Activated CD4-positive, CD25-positive, alpha-beta regulatory T cell (primary cell): ENCODE results near the gene SPG21.
"Not testable (repeated sequence)": the region's sequence is repeated elsewhere in the genome, so short reads cannot be mapped to it uniquely, and the experiment has no call there.

Experiments
- DNase-seq, 4 experiments: peaks; one replicate each; lab custom pipeline; 2025; lab: John Stamatoyannopoulos, UW

Gene SPG21, protein sequence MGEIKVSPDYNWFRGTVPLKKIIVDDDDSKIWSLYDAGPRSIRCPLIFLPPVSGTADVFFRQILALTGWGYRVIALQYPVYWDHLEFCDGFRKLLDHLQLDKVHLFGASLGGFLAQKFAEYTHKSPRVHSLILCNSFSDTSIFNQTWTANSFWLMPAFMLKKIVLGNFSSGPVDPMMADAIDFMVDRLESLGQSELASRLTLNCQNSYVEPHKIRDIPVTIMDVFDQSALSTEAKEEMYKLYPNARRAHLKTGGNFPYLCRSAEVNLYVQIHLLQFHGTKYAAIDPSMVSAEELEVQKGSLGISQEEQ

DNA sequence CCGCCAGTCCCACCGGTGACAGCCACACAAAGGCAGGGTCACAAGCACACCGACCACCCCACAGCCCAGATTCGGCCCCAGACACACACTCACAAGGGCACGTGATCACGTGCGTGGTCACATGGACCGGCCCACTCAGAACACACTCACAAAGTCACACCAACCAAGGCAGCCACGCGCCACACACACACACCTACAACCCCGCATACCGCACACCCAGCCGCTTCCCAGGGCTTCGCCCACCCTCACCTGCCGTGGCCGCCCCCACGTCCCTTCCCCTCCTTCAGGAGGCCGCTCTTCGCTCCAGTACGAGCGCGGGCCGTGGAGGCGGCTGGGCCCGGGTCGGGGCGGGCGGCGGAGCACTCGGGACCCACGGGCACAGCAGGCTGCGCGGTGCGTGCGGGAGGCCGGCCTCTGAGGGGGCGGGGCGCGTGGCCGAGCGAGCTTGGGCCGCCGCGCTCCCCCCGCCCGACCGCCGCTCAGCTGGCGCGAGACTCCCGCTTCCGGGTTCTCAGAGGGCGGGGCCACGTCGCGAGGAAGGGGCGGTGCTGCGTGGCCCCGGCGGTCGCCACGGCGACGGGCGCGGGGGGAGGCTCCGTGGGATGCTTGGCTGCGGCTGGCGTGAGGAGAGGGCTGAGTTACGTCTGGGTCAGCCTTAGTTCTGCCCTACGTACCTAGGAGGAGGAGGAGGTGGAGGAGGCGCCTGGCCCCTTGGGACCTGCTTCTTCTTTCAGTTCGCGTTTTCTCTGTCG lies at the start of gene SPG21:
Gene SPG21 (minus strand): TSS at position 499 of the 752 bp plus-strand sequence. CDS start 6,345 bp downstream, outside the sequence.
- peak; percentile 81 to 86 (median 83) for DNase-seq

DNA sequence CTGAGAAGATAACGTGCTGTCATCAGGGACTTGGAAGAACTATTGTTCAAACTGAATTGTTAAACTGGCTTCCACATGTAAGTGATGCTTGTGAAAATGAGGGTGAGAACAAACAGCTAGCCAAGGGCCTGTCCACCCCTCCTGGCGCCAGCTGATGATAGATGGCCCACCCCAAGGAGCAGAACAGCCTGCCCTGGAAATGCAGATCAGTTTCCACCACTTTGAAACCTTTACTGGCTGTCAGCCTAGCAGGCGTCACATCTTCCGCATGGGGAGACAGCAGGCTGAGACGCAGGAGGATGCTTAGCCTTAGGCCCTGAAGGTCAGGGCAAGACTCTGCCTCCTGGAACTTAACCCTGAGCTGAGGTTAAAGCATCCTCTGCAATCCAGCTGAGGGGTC lies 49.1 kb upstream of the SPG21 start:
- no peak for DNase-seq

DNA sequence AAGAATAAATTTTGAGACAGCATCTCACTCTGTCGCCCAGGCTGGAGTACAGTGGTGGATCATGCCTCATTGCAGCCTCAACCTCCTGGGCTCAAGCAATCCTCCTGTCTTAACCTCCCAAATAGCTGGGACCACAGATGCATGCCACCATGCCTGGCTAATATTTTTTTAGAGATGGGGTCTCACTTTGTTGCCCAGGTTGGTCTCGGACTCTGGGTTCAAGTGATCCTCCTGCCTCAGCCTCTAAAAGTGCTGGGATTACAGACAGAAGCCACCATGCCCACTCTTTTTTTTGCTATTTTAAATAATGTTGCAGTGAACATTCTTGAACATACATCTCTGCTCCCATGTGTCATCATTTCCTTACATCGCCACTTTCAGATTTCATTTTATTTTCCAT lies 48.7 kb upstream of the SPG21 start:
- DNase-seq, result no peak

DNA sequence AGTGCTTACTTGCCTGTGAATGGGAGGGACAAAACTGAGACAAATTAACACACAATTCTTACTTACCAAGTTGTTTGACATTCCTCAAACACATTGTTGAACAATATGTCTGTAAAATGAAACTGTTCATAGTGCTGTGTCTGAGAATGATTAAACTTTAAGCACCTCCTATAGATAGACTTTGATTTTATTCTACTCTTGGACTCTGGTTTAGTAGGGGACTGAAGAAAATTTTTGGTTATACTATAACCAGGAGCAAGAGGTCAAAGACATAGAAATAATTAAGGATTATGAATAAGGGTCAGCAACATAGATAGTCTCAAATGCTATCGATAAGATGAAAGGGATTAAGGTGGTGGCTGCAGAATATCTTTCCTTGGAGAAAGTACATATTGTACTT lies 47.6 kb upstream of the SPG21 start:
- DNase-seq, result no peak

DNA sequence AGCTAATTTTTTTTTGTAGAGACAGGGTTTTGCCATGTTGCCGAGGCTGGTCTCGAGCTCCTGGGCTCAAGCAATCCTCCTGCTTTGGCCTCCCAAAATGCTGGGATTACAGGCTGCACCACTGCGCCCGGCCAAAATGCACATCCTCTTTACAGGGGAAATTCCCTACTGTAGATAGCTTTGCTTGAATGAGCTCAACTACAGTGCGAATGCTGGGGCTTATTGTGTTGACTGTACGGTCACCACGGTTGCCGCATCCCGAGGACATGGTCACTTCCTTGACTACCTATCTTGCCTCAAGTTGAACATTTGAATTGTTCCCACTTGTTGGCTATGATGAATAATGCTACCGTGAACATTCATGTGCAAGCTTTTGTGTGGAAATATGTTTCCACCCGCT lies 45.0 kb upstream of the SPG21 start:
- DNase-seq, result no peak

DNA sequence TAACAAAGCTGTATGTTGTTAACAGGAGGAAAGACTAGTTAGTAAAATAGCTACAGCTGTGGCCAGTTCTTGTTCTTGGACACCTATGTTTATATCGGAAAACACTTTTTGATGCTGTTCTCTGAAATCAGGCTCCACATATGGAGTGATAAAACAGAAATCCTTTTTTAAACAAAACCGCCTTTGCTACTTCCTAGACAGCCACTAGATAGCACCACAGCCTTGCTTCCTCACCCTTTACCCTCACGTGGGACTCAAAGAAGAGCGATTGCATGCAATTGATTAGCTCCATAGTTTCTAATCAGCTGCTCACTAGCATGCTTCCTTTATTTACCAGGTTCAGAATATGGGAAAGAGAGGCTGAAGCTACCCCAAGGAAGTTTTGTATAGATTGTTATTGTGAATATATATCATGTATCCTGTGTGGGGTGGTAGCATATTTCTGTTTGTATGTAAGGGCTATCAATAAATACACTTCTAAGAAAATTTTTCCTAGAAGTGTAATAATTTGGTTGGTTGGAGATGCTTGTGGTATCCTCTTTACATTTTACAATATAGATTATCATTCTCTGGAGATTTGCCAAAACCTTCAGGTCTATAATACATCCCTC lies 44.0 kb upstream of the SPG21 start:
- DNase-seq, result no peak

DNA sequence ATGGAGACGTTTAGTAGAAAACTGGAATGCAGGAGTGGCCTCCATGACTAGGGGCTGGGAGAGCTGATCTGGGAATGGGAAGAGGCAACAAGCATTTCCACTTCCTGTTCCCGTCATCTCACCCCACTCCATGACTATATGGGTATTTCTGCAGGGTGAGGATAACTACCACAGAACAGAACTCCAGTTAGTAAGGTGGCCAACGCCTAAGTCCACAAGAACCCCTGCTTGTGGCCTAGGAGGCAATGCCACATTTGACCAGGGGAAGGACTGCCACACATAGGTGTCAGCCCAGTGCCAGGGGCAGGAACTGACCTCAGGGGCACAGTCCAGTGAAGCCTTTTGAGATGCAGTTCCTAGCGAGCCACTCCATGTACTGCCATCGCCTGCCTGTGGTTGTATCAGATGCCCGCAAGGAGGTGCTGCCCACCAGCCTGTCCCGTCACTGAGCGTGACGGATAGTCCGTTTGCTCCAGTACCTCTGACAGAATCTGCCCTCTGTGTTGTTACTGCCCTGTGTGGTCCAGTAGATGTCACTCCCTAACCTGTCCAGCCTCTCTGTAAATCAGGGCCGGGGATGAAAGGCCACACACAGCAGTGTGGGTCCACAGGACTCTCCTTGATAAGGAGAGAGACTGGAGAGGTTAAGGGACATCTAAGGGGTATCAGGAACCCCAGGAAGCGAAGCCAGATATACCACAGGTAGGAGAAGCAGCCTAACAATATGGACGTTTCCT lies 43.3 kb upstream of the SPG21 start:
- peak in 2 of 4 experiments; percentile 7 to 8 for DNase-seq

DNA sequence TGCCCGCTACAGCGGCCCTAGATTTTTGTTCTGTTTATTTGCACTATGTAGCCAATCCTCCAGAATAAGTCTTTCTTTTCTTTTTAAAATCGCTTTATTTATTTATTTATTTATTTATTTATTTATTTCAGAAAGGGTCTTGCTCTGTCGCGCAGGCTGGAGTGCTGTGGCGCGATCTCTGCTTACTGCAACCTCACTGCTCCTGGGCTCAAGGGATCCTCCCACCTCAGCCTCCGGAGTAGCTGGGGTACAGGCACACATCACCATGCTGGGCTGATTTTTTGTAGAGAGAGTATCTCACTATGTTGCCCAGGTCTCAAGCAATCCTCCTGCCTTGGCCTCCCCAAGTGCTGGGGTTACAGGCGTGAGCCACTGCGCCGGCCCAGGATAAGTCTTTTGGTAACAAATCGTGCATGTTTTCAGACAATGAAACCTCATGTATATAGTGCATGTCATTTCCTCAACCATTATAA lies 40.1 kb upstream of the SPG21 start:
- no peak for DNase-seq

DNA sequence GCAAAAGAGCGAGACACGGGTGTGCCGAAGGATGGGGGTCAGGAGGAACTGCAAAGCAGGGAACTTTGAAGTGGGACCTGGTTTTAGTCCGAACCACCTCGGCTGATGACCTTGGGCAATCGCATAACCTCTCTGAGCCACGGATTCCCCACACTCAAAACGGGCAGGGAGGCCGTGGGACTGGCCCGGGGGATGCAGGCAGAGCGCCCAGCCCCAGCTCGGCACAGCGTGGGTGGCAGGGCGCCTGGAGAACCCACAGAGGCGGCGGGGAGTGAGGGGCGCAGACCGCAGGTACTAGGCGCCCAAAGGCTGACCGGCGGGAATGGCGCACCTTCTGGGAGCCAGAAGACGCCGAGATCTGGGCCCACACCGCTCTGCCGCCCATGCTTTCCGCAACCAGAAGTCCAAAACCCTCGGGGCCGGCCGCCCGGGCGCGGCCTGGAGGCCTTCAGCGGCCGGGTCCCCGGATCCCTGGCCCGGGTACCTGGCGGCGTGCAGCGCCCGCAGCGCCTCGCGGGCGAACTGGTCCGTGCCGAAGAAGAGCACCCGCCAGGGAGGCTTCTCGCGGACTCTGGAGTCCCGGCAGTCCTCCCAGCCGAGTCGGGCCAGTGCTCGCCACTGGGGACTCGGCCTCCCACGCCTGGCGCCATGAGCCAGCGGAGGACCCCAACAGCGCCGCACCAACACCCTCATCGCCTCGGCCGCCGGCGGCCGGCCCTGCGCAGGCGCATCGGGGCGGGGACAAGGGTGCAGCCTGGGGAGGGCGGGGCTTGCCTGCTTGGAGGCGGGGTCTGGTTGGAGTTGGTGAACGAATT lies 39.4 kb upstream of the SPG21 start, which contains the start of gene MTFMT:
Gene MTFMT (minus strand): TSS at position 719 of the 815 bp plus-strand sequence. CDS start 26 bp downstream, at position 693.
- peak; percentile 88 to 92 (median 88) for DNase-seq

DNA sequence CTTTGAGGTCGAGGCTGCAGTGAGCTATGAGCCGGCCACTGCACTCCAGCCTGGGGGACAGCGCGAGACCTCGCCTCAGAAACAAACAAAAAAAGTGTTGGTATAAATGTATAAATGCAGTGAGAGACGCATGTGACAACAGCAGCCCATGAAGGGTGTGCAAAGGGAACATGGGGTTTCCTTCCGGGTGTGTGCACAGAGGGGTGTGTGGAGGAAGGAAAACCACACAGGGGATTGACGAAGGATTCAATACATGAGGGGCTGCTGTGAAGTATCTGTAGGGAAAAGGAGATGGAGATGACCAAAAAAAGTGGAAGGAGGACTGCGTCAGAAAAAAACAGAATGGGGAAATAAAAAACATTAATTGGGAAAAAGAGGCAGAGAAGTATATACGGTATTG lies 38.6 kb upstream of the SPG21 start:
- DNase-seq, result no peak

DNA sequence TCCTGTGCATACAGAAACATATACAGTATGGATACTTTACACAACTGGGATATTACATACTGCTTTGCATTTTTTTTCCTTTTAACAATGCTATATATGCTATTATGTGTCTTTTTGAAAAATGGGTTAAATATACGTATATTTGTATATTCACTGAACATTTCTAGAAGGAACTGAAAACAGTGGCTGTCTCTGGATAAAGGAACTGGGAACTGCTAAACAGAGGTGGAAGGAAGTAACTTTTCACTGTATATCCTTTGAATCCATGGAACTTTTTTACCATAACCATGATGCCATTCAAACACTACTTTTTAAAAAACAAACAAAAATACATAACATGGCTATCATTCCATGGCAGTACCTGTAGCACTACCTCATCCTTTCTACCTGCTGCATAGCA lies 37.9 kb upstream of the SPG21 start:
- DNase-seq, result no peak

DNA sequence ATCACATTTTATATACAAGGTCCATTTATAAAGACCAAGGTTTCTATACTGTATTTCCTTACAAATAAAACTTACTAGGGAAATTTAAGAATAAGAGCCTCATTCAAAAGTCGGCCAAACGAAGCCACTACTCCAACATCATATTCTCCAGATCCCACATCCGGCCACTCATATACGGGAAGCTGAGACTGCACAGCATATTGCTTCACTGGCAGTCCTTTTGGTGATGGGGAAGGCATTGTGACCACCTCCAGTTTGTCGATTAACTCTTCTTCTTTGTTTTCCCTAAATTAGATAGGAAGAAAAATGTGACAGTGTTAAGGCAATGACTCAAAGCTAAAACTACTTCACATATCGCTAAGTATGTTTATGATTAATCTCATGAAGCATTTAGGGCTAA lies 37.0 kb upstream of the SPG21 start:
- no peak for DNase-seq

DNA sequence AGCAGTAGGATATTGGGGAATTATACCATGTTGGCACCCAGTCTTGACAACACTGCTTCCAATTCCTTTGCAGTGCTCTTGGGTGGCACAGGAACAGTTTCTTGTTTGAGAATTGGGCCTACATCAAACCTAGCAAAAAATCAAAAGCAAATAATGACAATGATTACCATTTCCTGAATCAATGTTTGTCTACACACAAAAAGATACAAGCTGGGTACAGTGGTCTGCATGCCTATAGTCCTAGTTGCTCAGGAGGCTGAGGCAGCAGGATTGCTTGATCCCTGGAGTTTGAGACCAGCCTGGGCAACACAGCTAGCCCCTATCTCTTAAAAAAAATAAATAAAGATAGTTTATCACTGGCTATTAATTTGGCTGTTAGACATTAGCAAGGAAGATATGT lies 31.8 kb upstream of the SPG21 start:
- no peak for DNase-seq

DNA sequence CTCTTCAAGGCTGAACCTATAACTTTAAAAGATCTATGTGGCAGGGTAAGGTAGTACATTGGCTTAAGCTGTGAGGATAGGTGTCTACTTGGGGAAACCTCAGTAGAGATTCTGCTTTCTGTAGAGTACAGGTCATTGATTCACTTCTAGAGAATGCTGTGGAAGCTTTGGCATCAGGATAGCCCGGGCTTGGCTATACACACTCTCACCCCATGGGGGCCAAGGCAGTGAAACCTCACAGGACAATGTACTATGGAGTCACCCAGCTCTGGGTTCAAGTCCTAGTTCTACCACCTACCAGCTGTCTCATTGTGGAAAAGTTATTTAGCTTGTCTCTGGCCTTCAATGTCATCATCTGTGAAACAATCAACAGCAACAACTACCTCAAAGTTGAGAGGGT lies 30.7 kb upstream of the SPG21 start:
- no peak for DNase-seq

DNA sequence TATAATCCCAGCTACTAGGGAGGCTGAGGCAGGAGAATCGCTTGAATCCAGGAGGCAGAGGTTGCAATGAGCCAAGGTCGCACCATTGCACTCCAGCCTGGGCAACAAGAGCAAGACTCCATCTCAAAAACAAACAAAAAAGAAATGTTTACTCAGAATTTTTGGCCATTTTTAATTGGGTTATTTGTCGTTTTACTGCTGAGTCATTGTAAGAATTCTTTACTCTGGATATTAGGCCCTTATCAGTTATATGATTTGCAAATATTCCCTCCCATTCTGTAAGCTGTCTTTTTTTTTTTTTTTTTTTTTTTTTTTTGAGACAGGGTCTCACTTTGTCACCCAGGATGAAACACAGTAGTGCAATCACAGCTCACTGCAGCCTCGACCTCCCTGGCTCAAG lies 21.5 kb upstream of the SPG21 start:
- DNase-seq, result not testable (repeated sequence)

DNA sequence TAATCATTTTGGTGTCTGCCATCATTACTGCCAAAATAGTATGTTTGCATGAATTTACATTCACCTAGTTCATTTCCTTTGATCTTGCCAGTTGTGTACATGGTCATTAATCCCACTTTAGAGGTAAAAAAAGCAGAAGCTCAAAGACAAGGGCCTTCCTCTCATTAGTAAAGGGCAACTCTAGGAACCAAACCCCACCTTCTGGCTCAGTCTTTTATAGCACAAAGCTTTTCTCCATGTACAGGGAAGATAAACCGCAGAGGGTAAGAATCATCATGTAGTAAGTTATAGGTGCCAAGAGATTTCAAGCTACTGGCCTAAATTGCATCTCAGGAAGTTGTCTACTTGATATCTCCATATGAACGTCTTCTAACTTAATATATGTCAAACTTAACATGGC lies 19.3 kb upstream of the SPG21 start:
- DNase-seq, result no peak

DNA sequence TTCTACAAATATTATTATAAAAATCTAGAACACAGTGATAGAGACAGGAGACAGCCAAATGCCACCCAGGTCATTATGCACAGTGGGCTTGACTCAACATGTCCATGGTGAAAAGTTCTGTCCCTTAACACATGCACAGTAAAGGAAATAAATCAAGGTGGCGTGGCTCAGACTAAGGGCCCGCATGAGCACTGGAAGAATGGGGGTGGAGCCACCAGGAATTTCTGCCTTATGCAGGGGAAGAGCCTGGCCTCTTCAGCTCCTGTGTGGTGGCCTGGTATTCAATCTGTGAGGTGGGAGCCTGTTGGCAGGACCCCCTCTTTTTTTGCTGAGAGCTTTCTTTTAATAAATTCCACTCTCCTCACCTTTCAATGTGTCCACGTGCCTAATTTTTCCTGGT lies 17.2 kb upstream of the SPG21 start:
- DNase-seq, result no peak

DNA sequence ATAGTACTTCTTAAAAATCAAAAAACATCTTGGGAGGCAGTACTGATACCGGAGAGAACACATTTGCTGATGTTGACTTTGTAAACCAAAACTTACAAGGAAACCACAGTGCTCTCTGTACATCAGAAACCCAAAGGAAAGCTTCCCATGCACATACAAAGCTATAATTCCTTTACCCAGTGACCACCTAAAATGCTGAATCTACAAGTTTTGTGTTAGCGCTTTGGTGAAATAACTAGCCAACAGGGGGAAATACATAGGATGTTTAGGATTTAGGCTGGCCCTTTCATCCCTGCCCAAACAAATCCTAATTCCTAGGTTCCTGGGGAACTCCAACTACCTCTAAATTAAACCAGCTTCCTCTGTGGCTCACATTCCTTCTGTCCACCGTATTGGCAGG lies 15.3 kb upstream of the SPG21 start:
- no peak for DNase-seq

DNA sequence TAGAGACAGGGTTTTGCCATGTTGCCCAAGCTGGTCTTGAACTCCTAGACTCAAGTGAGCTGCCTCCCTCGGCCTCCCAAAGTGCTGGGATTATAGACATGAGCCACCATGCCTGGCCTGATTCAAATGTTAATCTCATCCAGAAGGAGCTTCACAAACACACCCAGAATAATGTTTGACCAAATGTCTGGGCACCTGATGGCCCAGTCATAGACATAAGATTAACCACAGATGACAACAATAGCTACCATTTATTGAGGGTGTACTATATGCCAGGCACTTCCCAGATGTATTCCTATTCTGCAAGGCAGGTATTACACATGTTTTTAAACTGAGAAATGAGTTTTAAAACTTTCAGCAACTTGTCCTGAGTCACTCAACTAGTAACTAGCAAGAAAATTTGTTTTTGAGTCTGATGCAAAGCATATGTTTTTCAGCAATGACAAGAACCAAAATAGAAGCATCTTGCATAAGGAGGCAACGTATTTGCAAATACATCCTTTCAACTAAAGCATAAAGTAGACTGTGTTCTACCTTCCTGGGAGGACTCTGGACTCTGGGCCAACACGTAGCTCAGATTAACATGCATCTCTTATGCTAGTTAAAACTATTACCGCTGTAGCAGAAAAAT lies 8.1 kb upstream of the SPG21 start:
- no peak for DNase-seq

DNA sequence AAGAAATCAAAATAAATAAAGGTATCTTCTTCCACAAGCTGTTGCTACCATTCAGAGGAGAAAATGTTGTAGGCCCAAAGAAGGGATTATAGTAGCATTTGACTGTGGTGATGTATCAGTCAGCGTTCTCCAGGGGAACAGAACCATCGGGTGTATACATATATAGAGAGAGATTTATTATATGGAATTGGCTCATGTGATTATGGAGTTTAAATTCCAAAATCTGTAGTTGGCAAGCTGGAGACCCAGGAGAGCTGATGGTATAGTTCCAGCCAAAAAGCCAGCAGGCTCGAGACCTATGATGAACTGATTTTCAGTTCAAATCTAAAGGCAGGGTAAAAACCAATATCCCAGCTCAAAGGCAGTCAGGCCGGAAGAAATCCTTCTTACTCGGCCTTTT lies 7.4 kb upstream of the SPG21 start:
- no peak for DNase-seq

DNA sequence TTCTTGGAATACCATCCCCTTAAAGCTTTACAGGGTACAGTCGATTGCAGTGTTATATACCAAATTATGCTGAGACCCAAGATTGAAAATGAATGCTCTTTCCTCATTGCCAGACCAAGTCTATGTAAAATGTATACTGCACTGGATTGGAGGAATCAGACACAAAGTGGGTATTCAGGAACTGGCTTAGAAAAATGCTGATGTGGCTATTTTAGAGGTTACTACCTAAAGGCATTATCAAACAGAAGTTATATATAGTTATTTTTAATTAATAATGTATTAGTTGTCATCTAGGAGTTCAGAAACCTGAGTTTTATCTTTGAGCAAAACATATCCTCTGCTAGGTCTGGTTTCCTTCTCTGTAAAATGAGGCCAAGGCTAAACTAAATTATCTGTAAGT lies 3.6 kb upstream of the SPG21 start:
- no peak for DNase-seq
